ENCODE data around the gene CDCA8.

CDCA8 gene

GRCh38 chr1:37721565-37721964 is 29.2 kb downstream of the CDCA8 start:
- DNase-seq (ENCODE audit: low read depth): peak; percentile 60
- TF ChIP-seq MAX (IDR thresholded peaks at IDR 0.05; ENCODE audit: low read depth, low read length) (no peak), POLR2A (IDR thresholded peaks at IDR 0.05; ENCODE audit: extremely low read depth, insufficient read length) (no peak), CTCF (IDR thresholded peaks at IDR 0.05; ENCODE audit: low read depth, low read length) (no peak), MYC (IDR thresholded peaks at IDR 0.05; ENCODE audit: low read depth, low read length) (no peak)
- H3K4me3 ChIP-seq (ENCODE audit: low read depth, low read length): no peak overlapping the region

GRCh38 chr1:37722181-37723071 is 30.1 kb downstream of the CDCA8 start:
- DNase-seq (ENCODE audit: low read depth): no peak
- TF ChIP-seq MAX (IDR thresholded peaks at IDR 0.05; ENCODE audit: low read depth, low read length): no peak
- no peak for TF ChIP-seq POLR2A (IDR thresholded peaks at IDR 0.05; ENCODE audit: extremely low read depth, insufficient read length)
- no peak for TF ChIP-seq MYC (IDR thresholded peaks at IDR 0.05; ENCODE audit: low read depth, low read length)
- TF ChIP-seq CTCF (IDR thresholded peaks at IDR 0.05; ENCODE audit: low read depth, low read length): no peak
- H3K4me3 ChIP-seq (ENCODE audit: low read depth, low read length): no peak overlapping the region

GRCh38 chr1:37723072-37723389 is 30.7 kb downstream of the CDCA8 start:
- TF ChIP-seq MYC (IDR thresholded peaks at IDR 0.05; ENCODE audit: low read depth, low read length) (no peak), MAX (IDR thresholded peaks at IDR 0.05; ENCODE audit: low read depth, low read length) (no peak), CTCF (IDR thresholded peaks at IDR 0.05; ENCODE audit: low read depth, low read length) (no peak), POLR2A (IDR thresholded peaks at IDR 0.05; ENCODE audit: extremely low read depth, insufficient read length) (no peak)
- DNase-seq (ENCODE audit: low read depth): no peak
- no peak overlapping the region for H3K4me3 ChIP-seq (ENCODE audit: low read depth, low read length)

GRCh38 chr1:37723390-37724078 is 31.2 kb downstream of the CDCA8 start:
- H3K4me3 ChIP-seq (ENCODE audit: low read depth, low read length): no peak overlapping the region
- DNase-seq (ENCODE audit: low read depth): peak; percentile 96
- TF ChIP-seq MAX (IDR thresholded peaks at IDR 0.05; ENCODE audit: low read depth, low read length) (peak; percentile 80), CTCF (IDR thresholded peaks at IDR 0.05; ENCODE audit: low read depth, low read length) (no peak), POLR2A (IDR thresholded peaks at IDR 0.05; ENCODE audit: extremely low read depth, insufficient read length) (no peak), MYC (IDR thresholded peaks at IDR 0.05; ENCODE audit: low read depth, low read length) (peak; percentile 86)

DNA sequence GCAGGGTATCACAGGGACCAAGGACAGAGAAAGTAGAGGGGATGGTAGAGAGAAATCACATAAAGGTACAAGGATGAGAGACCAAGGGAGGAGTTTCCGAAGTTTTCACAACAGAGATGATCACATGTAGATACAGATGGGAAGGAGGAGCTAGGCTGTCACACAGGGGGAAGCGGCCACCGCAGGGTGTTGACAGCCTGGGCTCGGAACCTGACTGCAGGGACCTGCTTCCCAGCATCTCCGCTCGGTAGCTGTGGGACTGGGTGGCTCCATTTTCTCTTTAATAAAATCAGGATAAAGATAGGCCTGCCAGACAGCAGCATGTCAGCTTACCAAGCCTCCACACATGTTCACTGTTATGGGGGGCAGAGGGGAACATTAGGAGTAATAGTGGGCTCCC is 32.3 kb downstream of the CDCA8 start:
- no peak overlapping the region for H3K4me3 ChIP-seq (ENCODE audit: low read depth, low read length)
- TF ChIP-seq MYC (IDR thresholded peaks at IDR 0.05; ENCODE audit: low read depth, low read length) (no peak), CTCF (IDR thresholded peaks at IDR 0.05; ENCODE audit: low read depth, low read length) (no peak), POLR2A (IDR thresholded peaks at IDR 0.05; ENCODE audit: extremely low read depth, insufficient read length) (no peak), MAX (IDR thresholded peaks at IDR 0.05; ENCODE audit: low read depth, low read length) (no peak)
- no peak for DNase-seq (ENCODE audit: low read depth)

Data from NB4 (cell line).